Esophagus squamous epithelium (tissue), 4 donors: ENCODE measurements around the gene TMEM89.

Experiments used
- CTCF ChIP-seq, 6 experiments: fragments of 450-650 bp in 4 of 6; fragments of 200-600 bp in 2 of 6; sonication (generic) in 2 of 6; IDR thresholded peaks; one replicate each; pipeline ENCODE4 v1.5.1; 2016 to 2019; ENCODE audit warnings: antibody characterized with exemption in 6 of 6, mild to moderate bottlenecking in 4 of 6, moderate library complexity in 4 of 6
- POLR2A ChIP-seq, 4 donors: fragments of 450-650 bp; IDR thresholded peaks; one replicate each; pipeline ENCODE4 v1.6.1; 2017; ENCODE audit warnings: antibody characterized with exemption in 4 of 4, mild to moderate bottlenecking in 4 of 4, moderate library complexity in 3 of 4

GRCh38 chr3:48631516-48632448 is 10.2 kb upstream of the TMEM89 start:
- TF ChIP-seq POLR2A (IDR thresholded peaks at IDR 0.05): no peak
- no peak for TF ChIP-seq CTCF (IDR thresholded peaks at IDR 0.05)
